ENCODE measurements around the gene PLD4.
"Not testable (repeated sequence)": the region's sequence is repeated elsewhere in the genome, so short reads cannot be mapped to it uniquely, and the experiment has no call there.

GRCh38 chr14:104944016-104944308, 19.3 kb downstream of the PLD4 start:
- not testable (repeated sequence) for TF ChIP-seq ARNT (IDR thresholded peaks at IDR 0.05); BHLHE40 (IDR thresholded peaks at IDR 0.05; ENCODE audit: borderline replicate concordance); SP1 (IDR thresholded peaks at IDR 0.05); NFRKB (IDR thresholded peaks at IDR 0.05); FOXA1 (IDR thresholded peaks at IDR 0.05); ZNF384 (IDR thresholded peaks at IDR 0.05); L3MBTL2 (conservative IDR thresholded peaks at IDR 0.05); TARDBP (IDR thresholded peaks at IDR 0.05); LEF1 (IDR thresholded peaks at IDR 0.05; ENCODE audit: borderline replicate concordance); FOXK2 (IDR thresholded peaks at IDR 0.05)
- TF ChIP-seq, protein P1, sequence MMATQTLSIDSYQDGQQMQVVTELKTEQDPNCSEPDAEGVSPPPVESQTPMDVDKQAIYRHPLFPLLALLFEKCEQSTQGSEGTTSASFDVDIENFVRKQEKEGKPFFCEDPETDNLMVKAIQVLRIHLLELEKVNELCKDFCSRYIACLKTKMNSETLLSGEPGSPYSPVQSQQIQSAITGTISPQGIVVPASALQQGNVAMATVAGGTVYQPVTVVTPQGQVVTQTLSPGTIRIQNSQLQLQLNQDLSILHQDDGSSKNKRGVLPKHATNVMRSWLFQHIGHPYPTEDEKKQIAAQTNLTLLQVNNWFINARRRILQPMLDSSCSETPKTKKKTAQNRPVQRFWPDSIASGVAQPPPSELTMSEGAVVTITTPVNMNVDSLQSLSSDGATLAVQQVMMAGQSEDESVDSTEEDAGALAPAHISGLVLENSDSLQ (IDR thresholded peaks at IDR 0.05), result not testable (repeated sequence)
